ENCODE measurements around the gene RAB18.
"Not testable (repeated sequence)": the region's sequence is repeated elsewhere in the genome, so short reads cannot be mapped to it uniquely, and the experiment has no call there.

The RAB18 gene

GRCh38 chr10:27505537-27505936, 1.4 kb downstream of the RAB18 start:
- not testable (repeated sequence) for DNase-seq

GRCh38 chr10:27506280-27506679, 2.2 kb downstream of the RAB18 start:
- DNase-seq = no peak

GRCh38 chr10:27512548-27512947, 8.4 kb downstream of the RAB18 start:
- no peak for DNase-seq

GRCh38 chr10:27513451-27514191, 9.5 kb downstream of the RAB18 start:
- no peak for DNase-seq

- DNase-seq = no peak
These were observed 10.1 kb downstream of the RAB18 start for GRCh38 chr10:27514243-27514642.

- no peak for DNase-seq
These were observed 14.2 kb downstream of the RAB18 start for GRCh38 chr10:27518261-27518660.

- no peak for DNase-seq
These were observed 21.7 kb downstream of the RAB18 start for GRCh38 chr10:27525819-27526218.

GRCh38 chr10:27526242-27526641, 22.1 kb downstream of the RAB18 start:
- no peak for DNase-seq

- DNase-seq = no peak
These were observed 23.7 kb downstream of the RAB18 start for GRCh38 chr10:27527666-27528295.

- no peak for DNase-seq
These were observed 25.1 kb downstream of the RAB18 start for GRCh38 chr10:27529010-27529783.

- DNase-seq = no peak
These were observed 26.4 kb downstream of the RAB18 start for GRCh38 chr10:27530477-27530876.

GRCh38 chr10:27531336-27531847, 27.3 kb downstream of the RAB18 start:
- DNase-seq = no peak

GRCh38 chr10:27534161-27534700, 30.1 kb downstream of the RAB18 start:
- no peak for DNase-seq

- DNase-seq = no peak
These were observed 31.2 kb downstream of the RAB18 start for GRCh38 chr10:27535317-27535716.

GRCh38 chr10:27536437-27536836, 32.3 kb downstream of the RAB18 start:
- no peak for DNase-seq

GRCh38 chr10:27537166-27537565, 33.1 kb downstream of the RAB18 start:
- no peak for DNase-seq

GRCh38 chr10:27537787-27538186, 33.7 kb downstream of the RAB18 start:
- no peak for DNase-seq

GRCh38 chr10:27540672-27541071, 36.6 kb downstream of the RAB18 start:
- DNase-seq = no peak

- no peak for DNase-seq
These were observed 38.0 kb downstream of the RAB18 start for GRCh38 chr10:27541796-27542729.

- no peak for DNase-seq
These were observed 38.7 kb downstream of the RAB18 start for GRCh38 chr10:27542812-27543211.

- DNase-seq = no peak
These were observed 42.9 kb downstream of the RAB18 start for GRCh38 chr10:27547047-27547446.

- DNase-seq = no peak
These were observed 43.4 kb downstream of the RAB18 start for GRCh38 chr10:27547482-27547881.
